ENCODE data around the gene PXMP2.

Gene PXMP2

GRCh38 chr12:132720606-132721345 is 33.4 kb downstream of the PXMP2 start:
- no peak for DNase-seq

GRCh38 chr12:132723015-132723763 is 35.8 kb downstream of the PXMP2 start:
- DNase-seq: no peak

- no peak for DNase-seq
Measured at GRCh38 chr12:132723764-132724140, 36.4 kb downstream of the PXMP2 start.

- peak in 2 of 58 donors; percentile 8 to 15 for DNase-seq
Measured at GRCh38 chr12:132724506-132725241, 37.3 kb downstream of the PXMP2 start.

- peak in 1 of 58 donors; percentile 32 for DNase-seq
Measured at GRCh38 chr12:132726386-132726785, 39.0 kb downstream of the PXMP2 start.

- DNase-seq: no peak
Measured at GRCh38 chr12:132727091-132727794, 39.9 kb downstream of the PXMP2 start.

- DNase-seq: no peak
Measured at GRCh38 chr12:132728502-132728901, 41.1 kb downstream of the PXMP2 start.

GRCh38 chr12:132729541-132730320 is 42.3 kb downstream of the PXMP2 start:
- peak in 21 of 58 donors; percentile 4 to 61 (median 26) for DNase-seq

GRCh38 chr12:132730353-132730752 is 43.0 kb downstream of the PXMP2 start:
- no peak for DNase-seq

- no peak for DNase-seq
Measured at GRCh38 chr12:132731574-132731973, 44.2 kb downstream of the PXMP2 start.

- no peak for DNase-seq
Measured at GRCh38 chr12:132734206-132734605, 46.8 kb downstream of the PXMP2 start.

GRCh38 chr12:132735496-132735895 is 48.1 kb downstream of the PXMP2 start:
- DNase-seq: no peak

GRCh38 chr12:132736378-132736777 is 49.0 kb downstream of the PXMP2 start:
- no peak for DNase-seq

- DNase-seq: no peak
Measured at GRCh38 chr12:132736913-132737312, 49.5 kb downstream of the PXMP2 start.

- no peak for DNase-seq
Measured at GRCh38 chr12:132739600-132740312, 52.4 kb downstream of the PXMP2 start.

- no peak for DNase-seq
Measured at GRCh38 chr12:132740313-132740646, 52.9 kb downstream of the PXMP2 start.

- no peak for DNase-seq
Measured at GRCh38 chr12:132740652-132741051, 53.3 kb downstream of the PXMP2 start.

- DNase-seq: no peak
Measured at GRCh38 chr12:132741620-132742019, 54.2 kb downstream of the PXMP2 start.

- no peak for DNase-seq
Measured at GRCh38 chr12:132743831-132744230, 56.4 kb downstream of the PXMP2 start.

GRCh38 chr12:132746613-132747012 is 59.2 kb downstream of the PXMP2 start:
- DNase-seq: no peak

Measured in anterior cingulate cortex (tissue), 58 donors.